ENCODE measurements around the gene SEPTIN8.

Gene SEPTIN8

DNA sequence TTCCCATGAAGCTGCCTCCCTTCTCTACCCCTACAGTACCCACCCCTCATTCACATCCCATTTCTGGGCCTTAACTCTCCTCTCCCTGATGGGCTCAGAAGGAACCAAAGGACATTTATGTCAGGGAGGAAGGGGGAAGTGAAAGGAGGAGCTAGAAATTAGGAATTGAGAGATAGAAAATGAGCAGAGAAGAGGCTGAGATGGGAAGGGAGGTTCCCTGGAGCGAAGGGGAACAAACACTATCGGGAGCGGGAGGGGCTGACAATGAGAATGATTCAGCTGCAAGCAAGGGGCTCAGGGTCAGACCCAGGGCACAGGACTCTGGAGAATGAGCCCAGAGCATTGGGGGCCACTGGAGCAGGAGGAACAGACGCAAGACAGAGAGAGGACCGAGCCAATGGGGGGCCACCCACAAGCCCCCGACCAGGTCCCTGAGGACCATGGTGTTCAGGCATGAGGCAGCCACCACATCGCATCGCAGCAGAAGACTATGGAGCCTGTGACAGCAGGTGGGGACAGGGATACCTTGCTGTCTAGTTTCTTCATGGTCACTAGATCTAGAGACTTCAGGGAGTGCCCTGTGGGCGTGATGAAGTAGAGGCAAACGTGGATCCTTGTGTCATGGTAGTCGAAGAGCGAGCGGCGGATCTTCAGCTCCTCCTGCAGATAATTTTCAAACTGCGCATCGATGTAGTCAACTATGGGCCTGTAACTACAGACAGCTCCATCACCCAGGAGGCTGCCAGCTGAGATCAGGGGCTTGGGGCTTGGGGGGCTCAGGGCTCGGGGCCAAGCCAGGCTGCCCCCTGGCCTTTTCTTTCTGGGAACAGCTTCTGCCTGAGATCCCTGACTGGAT is 13.6 kb downstream of the SEPTIN8 start:
- Histone ChIP-seq H3K9me3 (ENCODE audit: control insufficient read depth in 2 of 2, low read length in 2 of 2) (no peaks in the 10 kb centered on the region), H3K4me1 (ENCODE audit: control insufficient read depth, insufficient read depth, low read length) (peaks cover 13% of the 10 kb centered on the region), H3K36me3 (ENCODE audit: control insufficient read depth in 2 of 2, insufficient read depth in 2 of 2, low read length in 2 of 2) (peaks cover 22 to 35% of the 10 kb centered on the region in 2 donors), H3K9ac (ENCODE audit: low read length in 2 of 2) (no peak overlapping the region), H3K27ac (ENCODE audit: low read length) (no peak overlapping the region), H3K27me3 (ENCODE audit: control insufficient read depth in 1 of 2, insufficient read depth in 2 of 2, low read length in 2 of 2) (no peaks in the 10 kb centered on the region), H3K4me3 (ENCODE audit: low read length in 2 of 2) (no peak overlapping the region)

DNA sequence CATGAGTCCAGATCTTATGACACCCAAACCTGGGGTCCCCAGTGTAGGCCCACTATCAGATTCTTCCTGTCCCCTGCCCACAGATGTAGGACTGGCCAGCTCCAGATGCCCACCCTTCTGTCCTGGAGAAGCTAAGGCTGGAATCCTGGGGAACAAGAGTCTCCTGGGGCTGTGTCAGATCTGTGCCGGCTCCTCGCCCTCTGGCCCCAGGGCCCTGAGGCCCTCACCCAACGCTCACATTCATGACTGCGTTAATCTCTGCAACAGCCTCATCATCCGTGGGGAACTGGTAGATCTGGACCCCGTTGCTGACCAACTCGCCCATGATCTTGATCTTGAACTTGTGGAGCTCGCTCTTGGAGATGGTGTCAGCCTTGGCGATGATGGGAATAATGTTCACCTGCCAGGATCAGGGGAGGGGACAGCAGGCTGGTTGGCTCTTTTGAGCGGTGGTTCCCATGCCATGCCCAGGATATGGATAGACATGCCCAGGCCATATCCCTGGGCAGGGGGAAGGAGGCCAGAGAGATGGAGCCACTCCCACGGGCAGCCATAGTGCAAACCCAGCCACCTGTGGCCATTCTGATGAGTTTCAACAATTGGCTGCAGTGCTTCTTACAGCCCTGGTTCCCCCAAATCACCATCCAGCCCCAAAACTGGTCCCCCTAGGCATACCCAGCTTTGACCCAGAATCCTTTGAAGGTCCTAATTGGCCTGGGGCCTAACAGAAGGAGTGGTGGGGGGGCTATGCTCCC is 14.6 kb downstream of the SEPTIN8 start:
- no peak overlapping the region for H3K9ac ChIP-seq (ENCODE audit: low read length in 2 of 2)
- peaks cover 4% of the 10 kb centered on the region for H3K4me1 ChIP-seq (ENCODE audit: control insufficient read depth, insufficient read depth, low read length)
- peaks cover 26 to 42% of the 10 kb centered on the region in 2 donors for H3K36me3 ChIP-seq (ENCODE audit: control insufficient read depth in 2 of 2, insufficient read depth in 2 of 2, low read length in 2 of 2)
- no peak overlapping the region for H3K27ac ChIP-seq (ENCODE audit: low read length)
- H3K9me3 ChIP-seq (ENCODE audit: control insufficient read depth in 2 of 2, low read length in 2 of 2): no peaks in the 10 kb centered on the region
- H3K4me3 ChIP-seq (ENCODE audit: low read length in 2 of 2): no peak overlapping the region
- no peaks in the 10 kb centered on the region for H3K27me3 ChIP-seq (ENCODE audit: control insufficient read depth in 1 of 2, insufficient read depth in 2 of 2, low read length in 2 of 2)

DNA sequence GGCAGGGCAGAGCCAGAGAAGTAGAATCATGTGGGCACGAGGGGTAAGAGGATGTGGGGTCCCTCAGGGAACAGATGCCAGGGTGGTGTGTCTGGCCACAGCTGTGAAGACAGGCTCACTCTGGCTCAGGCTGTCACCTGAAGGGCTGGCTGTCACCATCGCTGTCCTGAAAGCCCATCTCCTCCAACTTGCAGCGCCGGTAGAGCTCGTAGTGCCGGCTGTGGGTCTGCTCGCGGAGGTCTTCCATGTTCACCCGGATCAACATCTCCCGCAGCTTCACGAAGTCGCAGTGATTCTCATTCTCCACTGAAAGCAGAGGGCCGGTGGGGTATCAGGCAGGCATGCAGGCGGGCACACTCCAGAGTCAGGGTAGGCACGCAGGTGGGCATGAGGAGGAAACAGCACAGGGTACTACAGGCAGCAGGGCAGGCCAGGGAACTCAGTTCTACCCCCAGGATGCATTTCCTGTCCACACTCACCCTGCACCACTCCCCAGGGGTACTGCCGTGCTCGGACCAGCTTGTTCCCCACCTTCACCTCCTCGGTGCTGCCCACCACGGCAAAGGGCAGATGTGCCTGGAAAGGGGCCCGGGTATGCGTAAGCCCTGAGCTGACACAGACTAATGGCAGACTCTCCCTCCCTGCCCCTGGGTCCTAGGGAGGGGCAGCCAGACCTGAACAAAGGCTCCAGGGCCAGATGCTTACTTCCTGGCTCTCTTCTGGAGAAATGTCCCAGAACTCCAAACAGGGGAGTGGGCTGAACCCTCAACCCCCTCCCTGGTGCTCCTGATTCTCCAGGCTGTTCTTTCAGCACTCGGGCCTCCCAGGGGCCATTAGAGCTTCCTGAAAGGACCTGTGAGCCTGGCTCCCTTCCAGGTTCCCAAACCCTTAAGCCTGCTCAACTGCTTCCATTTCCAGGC is 15.5 kb downstream of the SEPTIN8 start:
- peaks cover 26 to 44% of the 10 kb centered on the region in 2 donors for H3K36me3 ChIP-seq (ENCODE audit: control insufficient read depth in 2 of 2, insufficient read depth in 2 of 2, low read length in 2 of 2)
- H3K4me3 ChIP-seq (ENCODE audit: low read length in 2 of 2): no peak overlapping the region

DNA sequence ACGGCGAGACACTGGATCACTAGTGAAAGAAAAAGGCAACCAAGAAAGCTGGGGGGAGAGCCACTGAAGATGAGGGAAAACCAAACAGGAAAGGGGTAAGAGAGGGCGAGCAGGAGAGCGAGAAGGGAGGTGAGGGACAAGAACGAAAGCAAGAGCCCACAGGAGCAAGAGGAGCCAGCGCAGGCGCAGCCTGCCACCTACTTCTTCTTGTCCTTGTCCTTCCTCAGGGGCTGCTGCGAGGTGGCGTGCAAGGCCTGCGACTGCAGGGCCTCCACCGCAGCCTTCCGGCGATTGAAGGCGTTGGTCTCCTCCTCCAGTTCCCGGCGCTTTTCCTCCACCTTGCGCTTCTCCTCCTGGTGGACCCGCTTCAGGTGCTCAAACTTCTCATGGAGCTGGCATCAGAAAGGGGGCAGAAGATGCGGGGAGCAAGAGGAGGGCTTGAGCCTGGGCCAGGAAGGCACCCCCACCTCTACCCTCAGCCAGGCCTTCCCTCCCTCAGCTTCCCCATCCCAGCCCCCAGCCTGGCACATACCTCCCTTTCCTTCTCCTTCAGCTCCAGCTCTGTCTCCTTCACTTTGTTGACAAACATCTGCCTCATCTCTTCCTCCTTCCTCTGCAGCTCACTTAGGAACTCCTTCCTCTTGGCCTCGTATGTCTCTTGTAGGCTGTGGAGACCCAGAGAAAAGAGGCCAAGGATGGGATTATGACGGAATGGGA is 16.3 kb downstream of the SEPTIN8 start:
- Histone ChIP-seq H3K27ac (ENCODE audit: low read length) (no peak overlapping the region), H3K9ac (ENCODE audit: low read length in 2 of 2) (no peak overlapping the region), H3K9me3 (ENCODE audit: control insufficient read depth in 2 of 2, low read length in 2 of 2) (no peaks in the 10 kb centered on the region), H3K4me1 (ENCODE audit: control insufficient read depth, insufficient read depth, low read length) (peaks cover under 1% of the 10 kb centered on the region), H3K36me3 (ENCODE audit: control insufficient read depth in 2 of 2, insufficient read depth in 2 of 2, low read length in 2 of 2) (peaks cover 26 to 47% of the 10 kb centered on the region in 2 donors), H3K4me3 (ENCODE audit: low read length in 2 of 2) (no peak overlapping the region), H3K27me3 (ENCODE audit: control insufficient read depth in 1 of 2, insufficient read depth in 2 of 2, low read length in 2 of 2) (no peaks in the 10 kb centered on the region)

More for the DNA sequence above, 15.5 kb downstream of the SEPTIN8 start:
- H3K27me3 ChIP-seq (ENCODE audit: control insufficient read depth in 1 of 2, insufficient read depth in 2 of 2, low read length in 2 of 2): no peaks in the 10 kb centered on the region
- peaks cover 4% of the 10 kb centered on the region for H3K4me1 ChIP-seq (ENCODE audit: control insufficient read depth, insufficient read depth, low read length)
- H3K9me3 ChIP-seq (ENCODE audit: control insufficient read depth in 2 of 2, low read length in 2 of 2): no peaks in the 10 kb centered on the region
- H3K9ac ChIP-seq (ENCODE audit: low read length in 2 of 2): no peak overlapping the region
- H3K27ac ChIP-seq (ENCODE audit: low read length): no peak overlapping the region

DNA sequence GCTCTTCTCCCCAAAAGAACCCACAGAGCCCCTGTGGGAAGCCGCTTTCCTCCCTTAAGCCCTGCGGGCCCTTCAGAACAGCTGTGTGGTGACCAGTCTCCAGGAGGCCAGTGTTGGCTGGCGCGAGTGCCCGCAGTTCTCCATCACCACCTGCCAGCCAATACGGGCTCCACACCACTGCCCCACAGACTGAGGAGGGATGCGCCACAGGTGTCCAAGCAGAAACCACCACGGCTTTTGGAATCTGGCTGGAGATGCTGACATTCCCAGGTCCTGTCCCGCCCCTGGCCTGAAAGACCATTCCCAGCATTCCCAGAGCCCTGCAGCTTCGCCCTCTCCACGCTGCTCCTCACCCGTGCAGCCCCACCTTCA is 17.0 kb downstream of the SEPTIN8 start:
- no peak overlapping the region for H3K9ac ChIP-seq (ENCODE audit: low read length in 2 of 2)
- no peak overlapping the region for H3K4me3 ChIP-seq (ENCODE audit: low read length in 2 of 2)
- no peaks in the 10 kb centered on the region for H3K27me3 ChIP-seq (ENCODE audit: control insufficient read depth in 1 of 2, insufficient read depth in 2 of 2, low read length in 2 of 2)
- H3K36me3 ChIP-seq (ENCODE audit: control insufficient read depth in 2 of 2, insufficient read depth in 2 of 2, low read length in 2 of 2): peaks cover 26 to 47% of the 10 kb centered on the region in 2 donors
- no peaks in the 10 kb centered on the region for H3K4me1 ChIP-seq (ENCODE audit: control insufficient read depth, insufficient read depth, low read length)
- H3K27ac ChIP-seq (ENCODE audit: low read length): no peak overlapping the region
- H3K9me3 ChIP-seq (ENCODE audit: control insufficient read depth in 2 of 2, low read length in 2 of 2): no peaks in the 10 kb centered on the region

DNA sequence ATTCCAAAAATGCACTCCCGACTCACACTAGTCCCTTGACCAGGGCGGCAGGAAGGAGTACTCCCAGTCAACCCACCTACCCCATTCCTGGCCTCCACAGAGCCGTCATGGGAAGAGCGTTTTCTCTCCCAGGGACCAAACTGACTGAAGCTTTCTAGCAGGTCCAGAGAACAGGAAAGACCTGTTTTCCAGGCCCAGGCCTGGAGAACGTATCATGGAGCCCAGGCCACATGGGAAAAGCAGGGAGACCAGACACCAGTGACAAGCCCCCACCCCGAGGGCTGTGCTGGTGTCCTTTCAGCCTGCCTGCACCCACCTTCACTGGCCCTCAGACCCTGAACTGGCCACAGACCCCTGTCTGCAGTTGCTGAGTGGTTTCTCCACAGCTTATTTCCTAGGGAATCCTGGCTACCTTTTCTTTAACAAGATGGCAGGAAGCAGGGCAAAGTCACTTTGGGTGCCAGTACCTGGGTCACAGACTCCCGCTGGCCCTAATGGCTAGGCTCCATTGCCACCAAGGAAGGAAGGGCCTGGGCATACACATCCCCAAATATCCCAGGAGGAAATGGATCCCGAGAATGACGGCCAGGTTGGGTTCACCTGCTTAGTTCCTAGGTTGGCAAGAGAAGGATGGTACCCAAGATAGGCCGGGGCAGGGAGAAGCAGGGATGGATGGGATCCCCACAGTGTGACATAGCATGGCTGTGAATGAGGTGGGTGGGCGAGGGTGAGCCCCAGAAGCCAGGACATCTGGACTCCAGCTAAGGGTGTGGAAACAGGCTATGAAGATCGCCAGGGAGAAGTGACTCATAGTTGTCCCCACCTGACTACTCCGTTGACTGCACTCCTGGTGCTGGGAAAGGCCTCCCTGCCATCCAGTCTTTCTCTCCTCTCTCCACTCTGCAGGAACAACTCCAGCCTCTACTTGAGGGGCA is 17.7 kb downstream of the SEPTIN8 start:
- H3K4me1 ChIP-seq (ENCODE audit: control insufficient read depth, insufficient read depth, low read length): no peaks in the 10 kb centered on the region
- peaks cover 22 to 42% of the 10 kb centered on the region in 2 donors for H3K36me3 ChIP-seq (ENCODE audit: control insufficient read depth in 2 of 2, insufficient read depth in 2 of 2, low read length in 2 of 2)
- H3K4me3 ChIP-seq (ENCODE audit: low read length in 2 of 2): no peak overlapping the region
- H3K27me3 ChIP-seq (ENCODE audit: control insufficient read depth in 1 of 2, insufficient read depth in 2 of 2, low read length in 2 of 2): no peaks in the 10 kb centered on the region
- H3K27ac ChIP-seq (ENCODE audit: low read length): no peak overlapping the region
- H3K9ac ChIP-seq (ENCODE audit: low read length in 2 of 2): no peak overlapping the region
- no peaks in the 10 kb centered on the region for H3K9me3 ChIP-seq (ENCODE audit: control insufficient read depth in 2 of 2, low read length in 2 of 2)

DNA sequence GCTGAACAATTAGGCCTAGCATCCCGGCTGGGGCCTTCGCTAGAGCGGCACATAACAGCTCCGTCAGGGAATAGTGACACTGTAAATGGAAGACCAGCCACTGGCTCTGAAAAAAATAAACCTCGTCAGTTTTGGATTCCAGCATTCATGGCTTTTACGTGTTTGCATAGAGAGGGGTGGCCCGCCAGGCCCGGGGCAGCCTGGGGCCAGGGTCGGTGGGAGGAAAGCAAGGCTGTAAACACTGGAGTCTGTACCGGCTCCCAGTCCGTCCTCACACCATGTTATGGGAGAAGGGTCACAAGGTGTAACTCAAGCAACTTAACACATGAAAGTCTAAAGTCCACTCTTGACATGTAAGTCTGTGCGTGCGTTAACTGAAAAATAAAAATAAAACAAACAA is 18.6 kb downstream of the SEPTIN8 start:
- no peak overlapping the region for H3K4me3 ChIP-seq (ENCODE audit: low read length in 2 of 2)
- no peaks in the 10 kb centered on the region for H3K27me3 ChIP-seq (ENCODE audit: control insufficient read depth in 1 of 2, insufficient read depth in 2 of 2, low read length in 2 of 2)
- no peaks in the 10 kb centered on the region for H3K9me3 ChIP-seq (ENCODE audit: control insufficient read depth in 2 of 2, low read length in 2 of 2)
- H3K9ac ChIP-seq (ENCODE audit: low read length in 2 of 2): no peak overlapping the region
- H3K36me3 ChIP-seq (ENCODE audit: control insufficient read depth in 2 of 2, insufficient read depth in 2 of 2, low read length in 2 of 2): peaks cover 20 to 39% of the 10 kb centered on the region in 2 donors
- H3K27ac ChIP-seq (ENCODE audit: low read length): no peak overlapping the region
- H3K4me1 ChIP-seq (ENCODE audit: control insufficient read depth, insufficient read depth, low read length): no peaks in the 10 kb centered on the region

DNA sequence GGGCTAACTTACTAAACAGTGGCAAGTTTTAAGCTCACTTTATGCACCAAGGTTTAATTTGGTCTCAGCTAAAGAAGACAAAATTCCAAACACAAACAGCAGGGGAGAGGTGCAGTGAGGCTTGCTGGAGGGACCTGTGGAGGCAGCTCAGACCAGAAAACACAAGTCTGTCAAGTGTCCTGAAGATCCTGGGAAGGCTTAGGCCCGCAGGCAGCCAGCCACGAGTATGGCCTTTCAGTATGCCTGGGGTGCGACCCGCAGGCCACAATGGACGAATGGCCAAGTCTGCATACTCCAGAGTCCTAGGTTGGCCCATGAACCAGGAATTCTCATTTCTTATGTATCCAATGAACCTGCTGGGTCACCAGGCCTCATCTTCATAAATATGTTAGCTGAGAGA is 20.5 kb downstream of the SEPTIN8 start:
- H3K4me3 ChIP-seq (ENCODE audit: low read length in 2 of 2): no peak overlapping the region
- H3K36me3 ChIP-seq (ENCODE audit: control insufficient read depth in 2 of 2, insufficient read depth in 2 of 2, low read length in 2 of 2): peaks cover 18 to 33% of the 10 kb centered on the region in 2 donors
- H3K9me3 ChIP-seq (ENCODE audit: control insufficient read depth in 2 of 2, low read length in 2 of 2): no peaks in the 10 kb centered on the region
- H3K9ac ChIP-seq (ENCODE audit: low read length in 2 of 2): no peak overlapping the region
- H3K4me1 ChIP-seq (ENCODE audit: control insufficient read depth, insufficient read depth, low read length): no peaks in the 10 kb centered on the region
- no peaks in the 10 kb centered on the region for H3K27me3 ChIP-seq (ENCODE audit: control insufficient read depth in 1 of 2, insufficient read depth in 2 of 2, low read length in 2 of 2)
- H3K27ac ChIP-seq (ENCODE audit: low read length): no peak overlapping the region

DNA sequence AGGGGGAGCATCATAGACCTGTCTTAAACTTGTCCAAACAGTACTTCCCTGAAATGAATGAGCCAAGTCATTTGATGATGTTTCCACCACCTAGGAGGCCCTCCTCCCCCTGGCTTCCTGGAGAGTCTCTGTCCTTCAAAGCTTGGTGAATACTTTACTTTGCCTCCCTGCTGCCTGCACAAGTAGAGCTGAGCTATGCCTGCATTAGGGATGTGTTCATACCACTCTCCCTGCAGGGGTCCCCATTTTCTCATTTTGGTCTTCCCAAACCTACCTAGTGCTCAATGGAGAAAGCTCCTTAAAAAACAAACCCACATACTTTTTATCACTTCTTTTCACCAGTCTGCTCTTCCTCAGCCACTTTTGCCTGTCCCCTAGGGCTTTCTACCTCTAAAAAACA is 22.1 kb downstream of the SEPTIN8 start:
- Histone ChIP-seq H3K4me3 (ENCODE audit: low read length in 2 of 2) (no peak overlapping the region), H3K27me3 (ENCODE audit: control insufficient read depth in 1 of 2, insufficient read depth in 2 of 2, low read length in 2 of 2) (no peaks in the 10 kb centered on the region), H3K9me3 (ENCODE audit: control insufficient read depth in 2 of 2, low read length in 2 of 2) (no peaks in the 10 kb centered on the region), H3K4me1 (ENCODE audit: control insufficient read depth, insufficient read depth, low read length) (no peaks in the 10 kb centered on the region), H3K9ac (ENCODE audit: low read length in 2 of 2) (no peak overlapping the region), H3K27ac (ENCODE audit: low read length) (no peak overlapping the region), H3K36me3 (ENCODE audit: control insufficient read depth in 2 of 2, insufficient read depth in 2 of 2, low read length in 2 of 2) (peaks cover 10 to 20% of the 10 kb centered on the region in 2 donors)
